ENCODE results near the gene UAP1L1. TPM values are rescaled to one million over a fixed set of nuclear protein-coding genes. Genes with fewer than 3 reads are reported as not detected.

Gene UAP1L1
- total and polyA plus RNA-seq, 9 of the 15 experiments (the other 6 are each of a cell fraction or from before 2014, with no cell fraction given): 0.20 to 8.6 (median 3.7) TPM

DNA sequence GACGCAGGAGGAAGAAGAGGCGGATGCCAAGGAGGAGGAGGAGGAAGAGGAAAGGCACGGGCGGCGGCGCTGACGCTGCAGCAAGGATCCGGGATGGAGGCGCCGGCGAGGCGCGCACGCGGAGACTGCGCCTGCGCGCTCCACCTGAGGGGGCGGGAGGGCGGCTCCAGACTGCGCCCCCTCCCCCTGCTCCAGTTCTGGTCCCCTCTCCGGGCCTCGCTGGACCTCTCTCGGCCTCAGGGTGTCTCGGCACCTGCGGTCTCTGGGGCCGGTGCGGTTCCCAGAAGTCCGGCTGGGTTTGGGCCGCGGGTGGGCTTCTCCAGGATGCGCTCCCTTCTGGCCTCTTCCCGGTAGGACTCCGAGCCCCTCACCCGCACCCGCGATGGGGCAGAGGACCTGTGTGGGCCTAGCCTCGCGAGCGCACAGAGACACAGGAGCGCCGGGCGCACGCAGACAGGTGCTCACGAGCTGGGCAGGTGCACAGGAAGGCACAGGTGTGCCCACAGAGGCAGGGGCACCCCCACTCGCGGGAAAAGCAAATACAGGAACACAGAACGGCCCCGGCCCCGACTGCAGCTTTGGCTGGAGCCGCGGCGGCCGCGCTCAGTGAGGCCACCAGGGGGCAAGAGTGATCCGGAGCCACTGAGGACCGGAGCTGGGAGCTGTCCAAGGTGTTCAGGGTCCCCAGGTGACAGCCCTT, 31.1 kb upstream of the UAP1L1 start, which contains the start of gene NPDC1 (continued):
- TF ChIP-seq, protein P1, sequence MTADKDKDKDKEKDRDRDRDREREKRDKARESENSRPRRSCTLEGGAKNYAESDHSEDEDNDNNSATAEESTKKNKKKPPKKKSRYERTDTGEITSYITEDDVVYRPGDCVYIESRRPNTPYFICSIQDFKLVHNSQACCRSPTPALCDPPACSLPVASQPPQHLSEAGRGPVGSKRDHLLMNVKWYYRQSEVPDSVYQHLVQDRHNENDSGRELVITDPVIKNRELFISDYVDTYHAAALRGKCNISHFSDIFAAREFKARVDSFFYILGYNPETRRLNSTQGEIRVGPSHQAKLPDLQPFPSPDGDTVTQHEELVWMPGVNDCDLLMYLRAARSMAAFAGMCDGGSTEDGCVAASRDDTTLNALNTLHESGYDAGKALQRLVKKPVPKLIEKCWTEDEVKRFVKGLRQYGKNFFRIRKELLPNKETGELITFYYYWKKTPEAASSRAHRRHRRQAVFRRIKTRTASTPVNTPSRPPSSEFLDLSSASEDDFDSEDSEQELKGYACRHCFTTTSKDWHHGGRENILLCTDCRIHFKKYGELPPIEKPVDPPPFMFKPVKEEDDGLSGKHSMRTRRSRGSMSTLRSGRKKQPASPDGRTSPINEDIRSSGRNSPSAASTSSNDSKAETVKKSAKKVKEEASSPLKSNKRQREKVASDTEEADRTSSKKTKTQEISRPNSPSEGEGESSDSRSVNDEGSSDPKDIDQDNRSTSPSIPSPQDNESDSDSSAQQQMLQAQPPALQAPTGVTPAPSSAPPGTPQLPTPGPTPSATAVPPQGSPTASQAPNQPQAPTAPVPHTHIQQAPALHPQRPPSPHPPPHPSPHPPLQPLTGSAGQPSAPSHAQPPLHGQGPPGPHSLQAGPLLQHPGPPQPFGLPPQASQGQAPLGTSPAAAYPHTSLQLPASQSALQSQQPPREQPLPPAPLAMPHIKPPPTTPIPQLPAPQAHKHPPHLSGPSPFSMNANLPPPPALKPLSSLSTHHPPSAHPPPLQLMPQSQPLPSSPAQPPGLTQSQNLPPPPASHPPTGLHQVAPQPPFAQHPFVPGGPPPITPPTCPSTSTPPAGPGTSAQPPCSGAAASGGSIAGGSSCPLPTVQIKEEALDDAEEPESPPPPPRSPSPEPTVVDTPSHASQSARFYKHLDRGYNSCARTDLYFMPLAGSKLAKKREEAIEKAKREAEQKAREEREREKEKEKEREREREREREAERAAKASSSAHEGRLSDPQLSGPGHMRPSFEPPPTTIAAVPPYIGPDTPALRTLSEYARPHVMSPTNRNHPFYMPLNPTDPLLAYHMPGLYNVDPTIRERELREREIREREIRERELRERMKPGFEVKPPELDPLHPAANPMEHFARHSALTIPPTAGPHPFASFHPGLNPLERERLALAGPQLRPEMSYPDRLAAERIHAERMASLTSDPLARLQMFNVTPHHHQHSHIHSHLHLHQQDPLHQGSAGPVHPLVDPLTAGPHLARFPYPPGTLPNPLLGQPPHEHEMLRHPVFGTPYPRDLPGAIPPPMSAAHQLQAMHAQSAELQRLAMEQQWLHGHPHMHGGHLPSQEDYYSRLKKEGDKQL (CRISPR knock-in tag; IDR thresholded peaks at IDR 0.05; ENCODE audit: borderline replicate concordance): no peak
- TF ChIP-seq ZNF561 (CRISPR knock-in tag; conservative IDR thresholded peaks at IDR 0.05): no peak
- no peak for TF ChIP-seq ZNF785 (CRISPR knock-in tag; IDR thresholded peaks at IDR 0.05)
- TF ChIP-seq SRSF3 (IDR thresholded peaks at IDR 0.05; ENCODE audit: insufficient read depth, low read length): no peak
- TF ChIP-seq HNRNPL (IDR thresholded peaks at IDR 0.05; ENCODE audit: low read depth, low read length): no peak
- TF ChIP-seq XRCC4 (IDR thresholded peaks at IDR 0.05; ENCODE audit: extremely low read depth, insufficient read depth, insufficient read length): no peak
- TF ChIP-seq NFE2 (IDR thresholded peaks at IDR 0.05; ENCODE audit: low read depth): no peak
- TF ChIP-seq ZNF23 (CRISPR knock-in tag; IDR thresholded peaks at IDR 0.05): no peak
- no peak for TF ChIP-seq TAF7 (tag; IDR thresholded peaks at IDR 0.05)
- TF ChIP-seq, protein P2, sequence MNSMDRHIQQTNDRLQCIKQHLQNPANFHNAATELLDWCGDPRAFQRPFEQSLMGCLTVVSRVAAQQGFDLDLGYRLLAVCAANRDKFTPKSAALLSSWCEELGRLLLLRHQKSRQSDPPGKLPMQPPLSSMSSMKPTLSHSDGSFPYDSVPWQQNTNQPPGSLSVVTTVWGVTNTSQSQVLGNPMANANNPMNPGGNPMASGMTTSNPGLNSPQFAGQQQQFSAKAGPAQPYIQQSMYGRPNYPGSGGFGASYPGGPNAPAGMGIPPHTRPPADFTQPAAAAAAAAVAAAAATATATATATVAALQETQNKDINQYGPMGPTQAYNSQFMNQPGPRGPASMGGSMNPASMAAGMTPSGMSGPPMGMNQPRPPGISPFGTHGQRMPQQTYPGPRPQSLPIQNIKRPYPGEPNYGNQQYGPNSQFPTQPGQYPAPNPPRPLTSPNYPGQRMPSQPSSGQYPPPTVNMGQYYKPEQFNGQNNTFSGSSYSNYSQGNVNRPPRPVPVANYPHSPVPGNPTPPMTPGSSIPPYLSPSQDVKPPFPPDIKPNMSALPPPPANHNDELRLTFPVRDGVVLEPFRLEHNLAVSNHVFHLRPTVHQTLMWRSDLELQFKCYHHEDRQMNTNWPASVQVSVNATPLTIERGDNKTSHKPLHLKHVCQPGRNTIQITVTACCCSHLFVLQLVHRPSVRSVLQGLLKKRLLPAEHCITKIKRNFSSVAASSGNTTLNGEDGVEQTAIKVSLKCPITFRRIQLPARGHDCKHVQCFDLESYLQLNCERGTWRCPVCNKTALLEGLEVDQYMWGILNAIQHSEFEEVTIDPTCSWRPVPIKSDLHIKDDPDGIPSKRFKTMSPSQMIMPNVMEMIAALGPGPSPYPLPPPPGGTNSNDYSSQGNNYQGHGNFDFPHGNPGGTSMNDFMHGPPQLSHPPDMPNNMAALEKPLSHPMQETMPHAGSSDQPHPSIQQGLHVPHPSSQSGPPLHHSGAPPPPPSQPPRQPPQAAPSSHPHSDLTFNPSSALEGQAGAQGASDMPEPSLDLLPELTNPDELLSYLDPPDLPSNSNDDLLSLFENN (IDR thresholded peaks at IDR 0.05; ENCODE audit: low read depth in 2 of 2, low read length in 2 of 2): 0 out of 4 replicates have a peak, but pooled peaks of 1 of the 2 experiments have one; percentile 33
- no peak for TF ChIP-seq ARNT (IDR thresholded peaks at IDR 0.05)
- TF ChIP-seq, protein P3, sequence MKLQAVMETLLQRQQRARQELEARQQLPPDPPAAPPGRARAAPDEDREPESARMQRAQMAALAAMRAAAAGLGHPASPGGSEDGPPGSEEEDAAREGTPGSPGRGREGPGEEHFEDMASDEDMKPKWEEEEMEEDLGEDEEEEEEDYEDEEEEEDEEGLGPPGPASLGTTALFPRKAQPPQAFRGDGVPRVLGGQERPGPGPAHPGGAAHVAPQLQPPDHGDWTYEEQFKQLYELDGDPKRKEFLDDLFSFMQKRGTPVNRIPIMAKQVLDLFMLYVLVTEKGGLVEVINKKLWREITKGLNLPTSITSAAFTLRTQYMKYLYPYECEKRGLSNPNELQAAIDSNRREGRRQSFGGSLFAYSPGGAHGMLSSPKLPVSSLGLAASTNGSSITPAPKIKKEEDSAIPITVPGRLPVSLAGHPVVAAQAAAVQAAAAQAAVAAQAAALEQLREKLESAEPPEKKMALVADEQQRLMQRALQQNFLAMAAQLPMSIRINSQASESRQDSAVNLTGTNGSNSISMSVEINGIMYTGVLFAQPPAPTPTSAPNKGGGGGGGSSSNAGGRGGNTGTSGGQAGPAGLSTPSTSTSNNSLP (IDR thresholded peaks at IDR 0.05; ENCODE audit: borderline replicate concordance, low read depth, low read length): no peak
- TF ChIP-seq, protein P4, sequence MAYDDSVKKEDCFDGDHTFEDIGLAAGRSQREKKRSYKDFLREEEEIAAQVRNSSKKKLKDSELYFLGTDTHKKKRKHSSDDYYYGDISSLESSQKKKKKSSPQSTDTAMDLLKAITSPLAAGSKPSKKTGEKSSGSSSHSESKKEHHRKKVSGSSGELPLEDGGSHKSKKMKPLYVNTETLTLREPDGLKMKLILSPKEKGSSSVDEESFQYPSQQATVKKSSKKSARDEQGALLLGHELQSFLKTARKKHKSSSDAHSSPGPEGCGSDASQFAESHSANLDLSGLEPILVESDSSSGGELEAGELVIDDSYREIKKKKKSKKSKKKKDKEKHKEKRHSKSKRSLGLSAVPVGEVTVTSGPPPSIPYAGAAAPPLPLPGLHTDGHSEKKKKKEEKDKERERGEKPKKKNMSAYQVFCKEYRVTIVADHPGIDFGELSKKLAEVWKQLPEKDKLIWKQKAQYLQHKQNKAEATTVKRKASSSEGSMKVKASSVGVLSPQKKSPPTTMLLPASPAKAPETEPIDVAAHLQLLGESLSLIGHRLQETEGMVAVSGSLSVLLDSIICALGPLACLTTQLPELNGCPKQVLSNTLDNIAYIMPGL (CRISPR knock-in tag; IDR thresholded peaks at IDR 0.05): no peak

All from K562 (cell line).